Astrocyte (in vitro differentiated cells and primary cell): ENCODE results near the gene PBX1. TPM values are rescaled to one million over a fixed set of nuclear protein-coding genes. Genes with fewer than 3 reads are reported as not detected.

ENCODE experiments used
- DNase-seq: peaks from one replicate; pipeline ENCODE4 v3.0.0-alpha.2; 2010; ENCODE audit warnings: low read depth
- FAIRE-seq: peaks from 2 replicates; lab custom pipeline; 2011; peaks lifted over from hg19 to GRCh38; lab: Jason Lieb, UNC
- H2AFZ ChIP-seq: 2 replicates; pipeline ENCODE4 v1.6.0; 2012; ENCODE audit warnings: low read depth, low read length, inconsistent platforms
- H3K27ac ChIP-seq: 2 replicates; pipeline ENCODE4 v1.5.1; 2011; ENCODE audit warnings: low read depth, low read length, inconsistent platforms
- H3K27me3 ChIP-seq: 2 replicates; pipeline ENCODE4 v1.6.0; 2011; ENCODE audit warnings: low read length, inconsistent platforms; ENCODE audit not compliant: insufficient read depth
- H3K36me3 ChIP-seq: 2 replicates; pipeline ENCODE4 v1.5.1; 2011; ENCODE audit warnings: low read length, inconsistent platforms; ENCODE audit not compliant: insufficient read depth
- H3K4me1 ChIP-seq: 2 replicates; pipeline ENCODE4 v1.5.1; 2011; ENCODE audit warnings: low read length, inconsistent platforms; ENCODE audit not compliant: insufficient read depth
- H3K4me2 ChIP-seq: 2 replicates; pipeline ENCODE4 v1.6.0; 2012; ENCODE audit warnings: low read length, inconsistent platforms
- H3K4me3 ChIP-seq: 2 replicates; pipeline ENCODE4 v1.5.1; 2011; ENCODE audit warnings: low read depth, mild to moderate bottlenecking, low read length, inconsistent platforms; ENCODE audit not compliant: insufficient read depth
- H3K79me2 ChIP-seq: 2 replicates; pipeline ENCODE4 v1.6.0; 2012; ENCODE audit warnings: mild to moderate bottlenecking, low read length, inconsistent platforms; ENCODE audit not compliant: insufficient read depth
- H3K9ac ChIP-seq: 2 replicates; pipeline ENCODE4 v1.6.0; 2012; ENCODE audit warnings: mild to moderate bottlenecking, low read length, inconsistent platforms
- H3K9me3 ChIP-seq: 2 replicates; pipeline ENCODE4 v1.5.1; 2012; ENCODE audit warnings: low read depth, mild to moderate bottlenecking, low read length, inconsistent platforms; ENCODE audit not compliant: insufficient read depth
- H4K20me1 ChIP-seq: 2 replicates; pipeline ENCODE4 v1.6.0; 2012; ENCODE audit warnings: low read length, inconsistent platforms; ENCODE audit not compliant: insufficient read depth
- H3K27ac Mint-ChIP-seq: one replicate; pipeline ENCODE4 v1.8.0; 2021; ENCODE audit warnings: mild to moderate bottlenecking, mixed read lengths; ENCODE audit not compliant: unreplicated experiment
- H3K27me3 Mint-ChIP-seq: one replicate; pipeline ENCODE4 v1.8.0; 2021; ENCODE audit warnings: low read depth, mixed read lengths; ENCODE audit not compliant: unreplicated experiment
- H3K36me3 Mint-ChIP-seq: one replicate; pipeline ENCODE4 v1.8.0; 2021; ENCODE audit warnings: low read depth, mixed read lengths; ENCODE audit not compliant: unreplicated experiment
- H3K4me1 Mint-ChIP-seq: one replicate; pipeline ENCODE4 v1.8.0; 2021; ENCODE audit warnings: low read depth, mixed read lengths; ENCODE audit not compliant: unreplicated experiment
- H3K4me3 Mint-ChIP-seq: one replicate; pipeline ENCODE4 v1.8.0; 2021; ENCODE audit warnings: mild to moderate bottlenecking, moderate library complexity, mixed read lengths; ENCODE audit not compliant: unreplicated experiment
- H3K9me3 Mint-ChIP-seq: one replicate; pipeline ENCODE4 v1.8.0; 2021; ENCODE audit warnings: mild to moderate bottlenecking, mixed read lengths; ENCODE audit not compliant: unreplicated experiment
- CTCF ChIP-seq: IDR thresholded peaks from 2 replicates; pipeline ENCODE4 v1.5.1; 2011; ENCODE audit warnings: low read depth, mild to moderate bottlenecking, inconsistent platforms, low read length, moderate library complexity; ENCODE audit not compliant: insufficient read depth
- EZH2 ChIP-seq: IDR thresholded peaks from 2 replicates; pipeline ENCODE4 v1.6.1; 2012; ENCODE audit warnings: mild to moderate bottlenecking, low read length, inconsistent platforms; ENCODE audit not compliant: insufficient read depth
- total RNA-seq: library from RNA; stranded (reverse); gene quantifications from 2 replicates; pipeline ENCODE4 v1.2.1, GENCODE V29; 2021

Gene PBX1
- total RNA-seq, 1 donor from 2014 or later, result 37.2 TPM

DNA sequence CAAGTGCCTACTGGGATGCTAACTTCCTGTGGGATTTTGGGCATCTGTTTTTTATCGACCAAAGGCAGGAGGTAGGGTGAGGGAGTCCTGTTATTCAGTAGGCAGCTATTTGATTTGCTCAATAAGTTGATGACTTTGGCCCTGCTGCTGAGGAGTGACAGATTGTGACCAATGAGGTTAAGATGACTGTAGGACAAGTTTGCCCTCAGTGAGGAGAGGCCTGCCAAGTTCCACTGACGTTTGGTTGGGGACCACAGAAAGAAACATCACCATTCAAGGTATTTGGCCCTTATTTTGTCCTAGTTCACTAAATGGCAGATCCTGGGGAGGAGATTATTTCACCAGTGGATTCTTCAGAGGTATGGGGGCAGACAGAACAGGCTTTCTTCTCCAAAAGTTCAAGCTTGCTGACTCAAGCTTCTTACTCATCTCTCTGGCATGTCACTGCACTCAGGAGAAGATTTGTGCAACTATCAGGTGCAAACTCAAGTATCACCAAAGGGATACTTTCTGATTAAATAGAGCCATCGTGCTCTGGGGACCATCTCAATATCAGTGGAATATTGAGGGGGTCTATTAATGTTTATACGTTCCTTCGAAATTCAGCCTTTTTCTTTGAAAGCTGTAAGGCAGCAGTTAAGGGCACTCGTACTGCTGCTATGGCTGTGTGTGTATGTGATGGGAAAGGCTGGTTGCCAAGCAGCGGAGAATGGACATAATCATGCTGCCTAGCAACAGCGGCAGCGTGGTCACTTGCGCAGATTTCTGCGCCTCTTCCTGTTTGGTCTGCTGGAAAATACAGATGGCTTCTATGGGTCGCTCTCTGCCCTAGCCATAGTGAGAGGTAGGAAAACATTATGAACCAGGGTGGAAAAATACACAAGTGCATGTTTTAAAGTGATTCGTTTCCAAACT, 78.7 kb downstream of the PBX1 start:
- peak overlapping the region; percentile 65 for H3K4me2 ChIP-seq
- H3K27ac Mint-ChIP-seq, result peak overlapping the region; percentile 93
- H3K4me3 ChIP-seq, result peak overlapping the region; percentile 30
- peaks cover 5% of the 10 kb centered on the region for H4K20me1 ChIP-seq
- H3K79me2 ChIP-seq, result peaks cover 5% of the 10 kb centered on the region
- no peaks in the 10 kb centered on the region for H3K27me3 ChIP-seq
- no peaks in the 10 kb centered on the region for H3K36me3 ChIP-seq
- peaks cover 22% of the 10 kb centered on the region for H3K4me1 ChIP-seq
- peaks cover 37% of the 10 kb centered on the region for H3K4me1 Mint-ChIP-seq
- H3K27ac ChIP-seq, result peak overlapping the region; percentile 86
- peak; percentile 91 for DNase-seq
- H3K9me3 Mint-ChIP-seq, result no peaks in the 10 kb centered on the region
- peak; percentile 84 for FAIRE-seq
- no peak overlapping the region for H2AFZ ChIP-seq
- H3K4me3 Mint-ChIP-seq, result no peak overlapping the region
- no peak for TF ChIP-seq CTCF
- TF ChIP-seq EZH2, result no peak
- H3K9me3 ChIP-seq, result no peaks in the 10 kb centered on the region
- no peaks in the 10 kb centered on the region for H3K27me3 Mint-ChIP-seq
- peaks cover 4% of the 10 kb centered on the region for H3K36me3 Mint-ChIP-seq
- peak overlapping the region; percentile 55 for H3K9ac ChIP-seq

GRCh38 chr1:164638492-164639202, 79.7 kb downstream of the PBX1 start:
- Histone ChIP-seq H3K36me3 (no peaks in the 10 kb centered on the region), H3K4me1 (peaks cover 22% of the 10 kb centered on the region), H3K27me3 (no peaks in the 10 kb centered on the region), H2AFZ (no peak overlapping the region), H3K9me3 (no peaks in the 10 kb centered on the region), H3K27ac (peak overlapping the region; percentile 86), H3K4me2 (peak overlapping the region; percentile 65), H4K20me1 (peaks cover 5% of the 10 kb centered on the region), H3K9ac (peak overlapping the region; percentile 42), H3K4me3 (no peak overlapping the region), H3K79me2 (peaks cover 5% of the 10 kb centered on the region)
- no peaks in the 10 kb centered on the region for H3K9me3 Mint-ChIP-seq
- H3K4me1 Mint-ChIP-seq, result peaks cover 37% of the 10 kb centered on the region
- H3K27me3 Mint-ChIP-seq, result no peaks in the 10 kb centered on the region
- FAIRE-seq (no peak), DNase-seq (no peak)
- peaks cover 4% of the 10 kb centered on the region for H3K36me3 Mint-ChIP-seq
- H3K27ac Mint-ChIP-seq, result peak overlapping the region; percentile 87
- H3K4me3 Mint-ChIP-seq, result no peak overlapping the region
- TF ChIP-seq CTCF (no peak), EZH2 (no peak)
